Mesothelial cell of epicardium (in vitro differentiated cells): ENCODE results near the gene TTLL7. TPM values are rescaled to one million over a fixed set of nuclear protein-coding genes. Genes with fewer than 3 reads are reported as not detected.

Experiments used
- DNase-seq, 2 experiments: peaks; one replicate each; pipeline ENCODE4 v3.0.0; 2021; ENCODE audit warnings: low spot score in 2 of 2; ENCODE audit not compliant: unreplicated experiment in 2 of 2
- H3K27ac Mint-ChIP-seq: 2 replicates; pipeline ENCODE4 v1.8.0; 2021; ENCODE audit warnings: mixed read lengths
- H3K27me3 Mint-ChIP-seq: 2 replicates; pipeline ENCODE4 v1.8.0; 2021; ENCODE audit warnings: low read depth, mixed read lengths
- H3K36me3 Mint-ChIP-seq: 2 replicates; pipeline ENCODE4 v1.8.0; 2021; ENCODE audit warnings: mixed read lengths
- H3K4me1 Mint-ChIP-seq: 2 replicates; pipeline ENCODE4 v1.8.0; 2021; ENCODE audit warnings: mixed read lengths
- H3K4me3 Mint-ChIP-seq: 2 replicates; pipeline ENCODE4 v1.8.0; 2021; ENCODE audit warnings: mild to moderate bottlenecking, moderate library complexity, mixed read lengths
- H3K9me3 Mint-ChIP-seq: 2 replicates; pipeline ENCODE4 v1.8.0; 2021; ENCODE audit warnings: mixed read lengths
- CTCF ChIP-seq: fragments of 200-600 bp; sonication (generic); IDR thresholded peaks from one replicate; pipeline ENCODE4 v1.5.0; 2021; ENCODE audit warnings: antibody characterized with exemption; ENCODE audit not compliant: unreplicated experiment
- total RNA-seq: library from RNA; stranded (reverse); gene quantifications from 3 replicates; pipeline ENCODE4 v1.2.1, GENCODE V29; 2021

The TTLL7 gene
- total RNA-seq, 1 donor from 2014 or later = 12.7 TPM

- Mint-ChIP-seq H3K4me3 (no peak overlapping the region), H3K27ac (no peak overlapping the region), H3K36me3 (no peaks in the 10 kb centered on the region), H3K27me3 (no peaks in the 10 kb centered on the region), H3K4me1 (no peaks in the 10 kb centered on the region), H3K9me3 (no peaks in the 10 kb centered on the region)
- no peak for DNase-seq
- no peak for TF ChIP-seq CTCF
These were observed 98.4 kb downstream of the TTLL7 start for GRCh38 chr1:83900524-83900923.

- H3K27ac Mint-ChIP-seq = no peak overlapping the region
- H3K4me3 Mint-ChIP-seq = no peak overlapping the region
- DNase-seq = no peak
- H3K4me1 Mint-ChIP-seq = no peaks in the 10 kb centered on the region
- no peak for TF ChIP-seq CTCF
- H3K36me3 Mint-ChIP-seq = no peaks in the 10 kb centered on the region
- no peaks in the 10 kb centered on the region for H3K27me3 Mint-ChIP-seq
- H3K9me3 Mint-ChIP-seq = no peaks in the 10 kb centered on the region
These were observed 101.4 kb downstream of the TTLL7 start for GRCh38 chr1:83897516-83897915.

- DNase-seq = no peak
- no peaks in the 10 kb centered on the region for H3K9me3 Mint-ChIP-seq
- no peak overlapping the region for H3K27ac Mint-ChIP-seq
- no peak overlapping the region for H3K4me3 Mint-ChIP-seq
- no peaks in the 10 kb centered on the region for H3K4me1 Mint-ChIP-seq
- H3K36me3 Mint-ChIP-seq = no peaks in the 10 kb centered on the region
- no peak for TF ChIP-seq CTCF
- H3K27me3 Mint-ChIP-seq = no peaks in the 10 kb centered on the region
These were observed 102.6 kb downstream of the TTLL7 start for GRCh38 chr1:83896299-83896698.

- no peak for DNase-seq
- H3K9me3 Mint-ChIP-seq = peaks cover 4% of the 10 kb centered on the region
- H3K27ac Mint-ChIP-seq = no peak overlapping the region
- no peaks in the 10 kb centered on the region for H3K27me3 Mint-ChIP-seq
- H3K36me3 Mint-ChIP-seq = peaks cover 6% of the 10 kb centered on the region
- no peak for TF ChIP-seq CTCF
- H3K4me1 Mint-ChIP-seq = peaks cover 2% of the 10 kb centered on the region
- no peak overlapping the region for H3K4me3 Mint-ChIP-seq
These were observed 109.2 kb downstream of the TTLL7 start for GRCh38 chr1:83889707-83890106.

- DNase-seq = no peak
- Mint-ChIP-seq H3K9me3 (peaks cover 4% of the 10 kb centered on the region), H3K36me3 (peaks cover 8% of the 10 kb centered on the region), H3K4me1 (peaks cover 2% of the 10 kb centered on the region), H3K27me3 (no peaks in the 10 kb centered on the region), H3K27ac (no peak overlapping the region), H3K4me3 (no peak overlapping the region)
- no peak for TF ChIP-seq CTCF
These were observed 111.4 kb downstream of the TTLL7 start for GRCh38 chr1:83887483-83887882.

GRCh38 chr1:83883979-83884378 is 115.0 kb downstream of the TTLL7 start:
- H3K9me3 Mint-ChIP-seq = peaks cover 2% of the 10 kb centered on the region
- no peak overlapping the region for H3K4me3 Mint-ChIP-seq
- no peak overlapping the region for H3K27ac Mint-ChIP-seq
- H3K4me1 Mint-ChIP-seq = peaks cover 2% of the 10 kb centered on the region
- DNase-seq = no peak
- no peak for TF ChIP-seq CTCF
- H3K27me3 Mint-ChIP-seq = no peaks in the 10 kb centered on the region
- peaks cover 11% of the 10 kb centered on the region for H3K36me3 Mint-ChIP-seq
